Measurements from ENCODE around the gene KCNAB3. TPM values are rescaled to one million over a fixed set of nuclear protein-coding genes. Genes with fewer than 3 reads are reported as not detected.
A peak's percentile ranks its signal among the peaks of the same experiment; 100 is the strongest.

Gene KCNAB3
- total RNA-seq, 1 donor from 2014 or later = 9.7 TPM

DNA sequence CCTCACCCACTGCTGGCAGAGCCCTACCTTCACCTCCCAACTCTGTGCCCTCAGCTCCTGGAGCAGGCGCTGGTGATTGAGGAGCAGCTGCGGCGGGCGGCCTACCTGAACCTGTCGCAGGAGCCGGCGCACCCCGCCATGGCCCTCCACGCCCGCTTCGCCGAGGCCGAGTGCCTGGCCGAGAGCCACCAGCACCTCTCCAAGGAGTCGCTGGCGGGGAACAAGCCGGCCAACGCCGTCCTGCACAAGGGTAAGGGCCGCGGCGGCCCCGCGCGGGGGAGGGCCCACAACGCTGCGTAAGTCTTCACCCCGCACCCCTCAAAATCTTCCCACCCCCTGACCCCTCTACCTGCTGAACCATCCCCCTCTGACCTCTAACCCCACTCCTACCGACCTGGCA lies 20.6 kb downstream of the KCNAB3 start:
- no peaks in the 10 kb centered on the region for H3K9me3 Mint-ChIP-seq
- H3K27me3 Mint-ChIP-seq = no peaks in the 10 kb centered on the region
- DNase-seq = no peak
- peaks cover 12% of the 10 kb centered on the region for H3K4me1 Mint-ChIP-seq
- no peak overlapping the region for H3K4me3 Mint-ChIP-seq
- no peak overlapping the region for H3K27ac Mint-ChIP-seq
- H3K36me3 Mint-ChIP-seq (ENCODE audit: low read depth) = peaks cover 75% of the 10 kb centered on the region
- intact Hi-C loops (cut with micrococcal nuclease) = no loop called here

DNA sequence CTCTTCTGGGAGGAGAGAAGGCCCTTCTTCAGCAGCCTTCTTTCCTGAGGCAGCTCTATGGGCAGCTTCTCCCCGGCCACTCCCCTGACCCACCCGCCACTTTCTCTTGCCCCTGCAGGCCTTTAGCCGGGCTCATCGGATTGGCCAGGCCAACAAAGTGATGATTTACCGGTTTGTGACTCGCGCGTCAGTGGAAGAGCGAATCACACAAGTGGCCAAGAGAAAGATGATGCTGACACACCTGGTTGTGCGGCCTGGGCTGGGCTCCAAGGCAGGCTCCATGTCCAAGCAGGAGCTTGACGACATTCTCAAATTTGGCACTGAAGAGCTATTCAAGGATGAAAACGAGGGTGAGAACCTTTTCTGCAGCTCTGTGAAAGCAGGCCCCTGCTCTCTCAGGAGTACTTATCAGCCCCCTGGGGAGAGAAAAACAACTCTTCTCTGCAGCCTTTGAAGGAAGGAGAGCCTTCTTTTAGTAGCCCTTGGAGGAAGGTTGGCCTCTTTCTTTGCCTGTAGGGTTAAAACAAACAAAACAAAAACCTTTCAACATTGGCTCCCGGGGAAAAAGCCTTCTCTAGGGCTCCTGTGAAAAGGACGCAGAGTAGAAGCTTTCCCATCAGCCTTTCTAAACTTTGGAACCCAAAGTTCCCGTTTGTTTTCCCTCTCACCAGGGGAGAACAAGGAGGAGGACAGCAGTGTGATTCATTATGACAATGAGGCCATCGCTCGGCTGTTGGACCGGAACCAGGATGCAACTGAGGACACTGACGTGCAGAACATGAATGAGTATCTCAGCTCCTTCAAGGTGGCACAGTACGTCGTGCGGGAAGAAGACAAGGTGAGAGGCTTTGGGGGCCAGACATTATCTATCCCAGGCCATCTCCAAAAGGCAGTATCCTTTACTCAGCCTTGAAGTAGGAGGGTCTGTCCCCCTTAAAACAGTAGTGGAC lies 26.2 kb downstream of the KCNAB3 start:
- Mint-ChIP-seq H3K27me3 (no peaks in the 10 kb centered on the region), H3K4me1 (peaks cover 2% of the 10 kb centered on the region), H3K27ac (no peak overlapping the region), H3K36me3 (ENCODE audit: low read depth) (peaks cover 84% of the 10 kb centered on the region), H3K9me3 (no peaks in the 10 kb centered on the region), H3K4me3 (no peak overlapping the region)
- DNase-seq = no peak
- intact Hi-C loops (cut with micrococcal nuclease) = no loop called here

DNA sequence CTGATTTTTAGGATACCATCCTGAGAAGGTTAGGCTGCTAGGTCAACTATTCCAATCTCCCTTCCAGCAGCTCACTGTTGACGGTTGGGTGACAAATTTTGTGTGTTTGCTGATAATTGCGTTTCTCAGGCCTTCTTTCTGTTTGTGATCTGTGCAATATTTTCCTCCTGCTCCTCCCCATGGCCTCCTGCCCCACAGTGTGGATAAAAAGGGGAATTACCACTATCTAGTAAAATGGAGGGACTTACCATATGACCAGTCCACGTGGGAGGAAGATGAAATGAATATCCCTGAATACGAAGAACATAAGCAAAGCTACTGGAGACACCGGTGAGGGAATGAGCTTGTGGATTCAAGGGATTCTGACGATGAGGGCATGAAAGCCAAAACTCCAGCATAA lies 31.9 kb downstream of the KCNAB3 start:
- peaks cover 80% of the 10 kb centered on the region for H3K36me3 Mint-ChIP-seq (ENCODE audit: low read depth)
- H3K27me3 Mint-ChIP-seq = no peaks in the 10 kb centered on the region
- no peak for DNase-seq
- intact Hi-C loops (cut with micrococcal nuclease) = no loop called here
- no peaks in the 10 kb centered on the region for H3K9me3 Mint-ChIP-seq
- peak overlapping the region; percentile 81 for H3K27ac Mint-ChIP-seq
- peaks cover 18% of the 10 kb centered on the region for H3K4me1 Mint-ChIP-seq
- H3K4me3 Mint-ChIP-seq = no peak overlapping the region

DNA sequence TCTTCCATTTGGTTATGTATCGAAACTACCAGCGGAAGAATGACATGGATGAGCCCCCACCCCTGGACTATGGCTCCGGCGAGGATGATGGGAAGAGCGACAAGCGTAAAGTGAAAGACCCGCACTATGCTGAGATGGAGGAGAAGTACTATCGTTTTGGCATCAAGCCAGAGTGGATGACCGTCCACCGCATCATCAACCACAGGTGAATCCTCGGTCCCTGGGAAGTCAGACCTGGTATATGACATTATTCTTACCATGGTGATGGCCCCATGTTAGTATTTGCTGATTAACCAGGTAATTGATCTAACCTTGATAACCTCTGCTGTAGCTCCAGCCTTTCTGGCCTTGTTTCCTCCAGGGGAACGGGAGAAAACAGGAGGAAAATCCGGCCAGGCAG lies 32.6 kb downstream of the KCNAB3 start:
- Mint-ChIP-seq H3K4me3 (no peak overlapping the region), H3K9me3 (no peaks in the 10 kb centered on the region), H3K4me1 (peaks cover 19% of the 10 kb centered on the region), H3K36me3 (ENCODE audit: low read depth) (peaks cover 78% of the 10 kb centered on the region), H3K27ac (peak overlapping the region; percentile 2), H3K27me3 (no peaks in the 10 kb centered on the region)
- intact Hi-C loops (cut with micrococcal nuclease) = no loop called here
- DNase-seq = no peak

DNA sequence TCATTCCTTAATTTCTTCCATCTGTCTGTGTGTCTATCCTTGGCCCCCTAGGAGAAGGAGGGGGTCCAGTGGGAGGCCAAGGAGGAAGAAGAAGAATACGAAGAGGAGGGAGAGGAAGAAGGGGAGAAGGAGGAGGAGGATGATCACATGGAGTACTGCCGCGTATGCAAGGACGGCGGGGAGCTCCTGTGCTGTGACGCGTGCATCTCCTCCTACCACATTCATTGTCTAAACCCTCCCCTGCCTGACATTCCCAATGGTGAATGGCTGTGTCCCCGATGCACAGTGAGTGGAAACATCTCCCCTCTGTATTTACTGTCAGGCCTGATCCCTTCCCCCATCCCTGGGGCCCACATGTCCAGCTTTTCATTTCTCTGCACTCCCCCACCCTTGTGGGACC lies 34.8 kb downstream of the KCNAB3 start:
- intact Hi-C loops (cut with micrococcal nuclease) = no loop called here
- Mint-ChIP-seq H3K36me3 (ENCODE audit: low read depth) (peaks cover 77% of the 10 kb centered on the region), H3K27me3 (no peaks in the 10 kb centered on the region), H3K27ac (peak overlapping the region; percentile 6), H3K4me3 (no peak overlapping the region), H3K9me3 (no peaks in the 10 kb centered on the region), H3K4me1 (peaks cover 23% of the 10 kb centered on the region)
- no peak for DNase-seq

DNA sequence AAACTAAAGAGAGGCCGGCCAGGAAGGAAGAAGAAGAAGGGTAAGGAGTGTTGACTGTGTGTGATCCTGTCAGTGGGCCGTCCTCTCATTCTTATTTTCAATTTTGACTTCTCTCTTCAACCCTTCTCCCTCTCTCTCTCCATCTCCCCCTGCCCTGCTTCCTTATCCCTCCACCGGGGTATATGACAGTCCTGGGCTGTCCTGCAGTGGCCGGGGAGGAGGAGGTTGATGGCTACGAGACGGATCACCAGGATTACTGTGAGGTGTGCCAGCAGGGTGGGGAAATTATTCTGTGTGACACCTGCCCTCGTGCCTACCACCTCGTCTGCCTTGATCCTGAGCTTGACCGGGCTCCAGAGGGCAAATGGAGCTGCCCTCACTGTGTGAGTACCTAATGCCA lies 35.4 kb downstream of the KCNAB3 start:
- H3K4me1 Mint-ChIP-seq = peaks cover 23% of the 10 kb centered on the region
- no peaks in the 10 kb centered on the region for H3K27me3 Mint-ChIP-seq
- H3K36me3 Mint-ChIP-seq (ENCODE audit: low read depth) = peaks cover 74% of the 10 kb centered on the region
- H3K4me3 Mint-ChIP-seq = no peak overlapping the region
- intact Hi-C loops (cut with micrococcal nuclease) = no loop called here
- no peak for DNase-seq
- no peak overlapping the region for H3K27ac Mint-ChIP-seq
- H3K9me3 Mint-ChIP-seq = no peaks in the 10 kb centered on the region

DNA sequence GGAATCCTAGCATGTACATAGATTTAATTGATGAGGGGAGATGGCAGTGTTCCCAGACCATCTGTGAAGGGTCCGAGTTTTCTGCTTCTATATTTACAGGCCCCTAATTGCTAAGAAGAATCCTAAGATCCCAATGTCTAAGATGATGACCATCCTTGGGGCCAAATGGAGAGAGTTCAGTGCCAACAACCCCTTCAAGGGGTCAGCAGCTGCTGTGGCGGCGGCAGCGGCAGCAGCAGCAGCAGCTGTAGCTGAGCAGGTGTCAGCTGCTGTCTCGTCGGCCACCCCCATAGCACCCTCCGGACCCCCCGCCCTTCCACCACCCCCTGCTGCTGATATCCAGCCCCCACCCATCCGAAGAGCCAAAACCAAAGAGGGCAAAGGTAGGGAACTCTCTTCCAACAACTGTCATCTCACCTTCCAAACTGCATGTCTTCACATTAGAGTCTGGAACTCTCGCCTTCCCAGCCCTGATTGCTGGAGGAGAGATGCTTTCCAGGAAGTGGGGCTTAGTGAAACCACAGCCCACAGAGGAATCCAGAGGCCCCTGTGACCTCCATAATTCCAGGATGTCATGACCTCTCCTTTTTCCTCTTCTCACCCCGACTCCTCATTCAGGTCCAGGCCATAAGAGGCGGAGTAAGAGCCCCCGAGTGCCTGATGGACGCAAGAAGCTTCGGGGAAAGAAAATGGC lies 36.3 kb downstream of the KCNAB3 start:
- peaks cover 66% of the 10 kb centered on the region for H3K36me3 Mint-ChIP-seq (ENCODE audit: low read depth)
- H3K4me3 Mint-ChIP-seq = no peak overlapping the region
- no peaks in the 10 kb centered on the region for H3K9me3 Mint-ChIP-seq
- H3K4me1 Mint-ChIP-seq = peaks cover 23% of the 10 kb centered on the region
- H3K27me3 Mint-ChIP-seq = no peaks in the 10 kb centered on the region
- intact Hi-C loops (cut with micrococcal nuclease) = no loop called here
- DNase-seq = no peak
- H3K27ac Mint-ChIP-seq = no peak overlapping the region

DNA sequence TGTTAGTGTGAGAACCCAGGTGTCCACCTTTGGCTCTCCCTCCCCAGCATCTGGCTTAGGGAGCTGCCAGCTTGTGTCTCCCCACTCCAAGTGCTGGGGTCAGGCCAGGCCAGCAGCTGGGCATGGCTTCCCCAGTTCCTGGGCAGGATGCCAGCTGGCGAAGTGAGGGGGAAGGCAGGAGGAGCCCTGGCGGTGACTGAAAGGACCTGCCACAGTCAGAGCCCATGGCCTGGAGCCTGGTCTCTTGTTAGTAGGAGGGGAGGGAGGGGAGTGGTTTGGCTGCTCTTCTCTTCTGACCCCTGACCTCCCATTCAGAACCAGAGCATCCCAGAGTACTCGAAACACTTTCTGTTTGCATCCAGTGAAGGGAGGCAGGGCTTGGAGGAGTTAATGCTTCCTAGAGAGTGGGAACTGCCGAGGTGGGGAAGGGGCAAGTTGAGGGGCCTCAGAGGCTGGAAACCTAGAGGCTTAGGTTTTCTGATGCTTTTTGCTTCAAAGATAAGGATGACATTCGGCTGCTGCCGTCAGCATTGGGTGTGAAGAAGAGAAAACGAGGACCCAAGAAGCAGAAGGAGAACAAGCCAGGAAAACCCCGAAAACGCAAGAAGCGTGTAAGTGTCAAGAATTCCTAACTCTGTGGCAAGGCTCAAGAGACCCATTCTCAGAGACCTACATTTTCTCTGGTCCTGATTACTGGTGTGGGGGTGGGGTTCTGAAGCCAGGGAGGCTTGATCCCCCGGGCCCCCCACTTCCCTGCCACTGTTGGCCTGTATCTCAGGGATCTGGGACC lies 40.3 kb downstream of the KCNAB3 start:
- intact Hi-C loops (cut with micrococcal nuclease) = loop anchor here (5.0 kb wide), 2 partner anchors 43 to 202 kb away; partner anchors contain the start of genes CNTROB, TP53, TRAPPC1 and WRAP53
- peaks cover 38% of the 10 kb centered on the region for H3K36me3 Mint-ChIP-seq (ENCODE audit: low read depth)

DNA sequence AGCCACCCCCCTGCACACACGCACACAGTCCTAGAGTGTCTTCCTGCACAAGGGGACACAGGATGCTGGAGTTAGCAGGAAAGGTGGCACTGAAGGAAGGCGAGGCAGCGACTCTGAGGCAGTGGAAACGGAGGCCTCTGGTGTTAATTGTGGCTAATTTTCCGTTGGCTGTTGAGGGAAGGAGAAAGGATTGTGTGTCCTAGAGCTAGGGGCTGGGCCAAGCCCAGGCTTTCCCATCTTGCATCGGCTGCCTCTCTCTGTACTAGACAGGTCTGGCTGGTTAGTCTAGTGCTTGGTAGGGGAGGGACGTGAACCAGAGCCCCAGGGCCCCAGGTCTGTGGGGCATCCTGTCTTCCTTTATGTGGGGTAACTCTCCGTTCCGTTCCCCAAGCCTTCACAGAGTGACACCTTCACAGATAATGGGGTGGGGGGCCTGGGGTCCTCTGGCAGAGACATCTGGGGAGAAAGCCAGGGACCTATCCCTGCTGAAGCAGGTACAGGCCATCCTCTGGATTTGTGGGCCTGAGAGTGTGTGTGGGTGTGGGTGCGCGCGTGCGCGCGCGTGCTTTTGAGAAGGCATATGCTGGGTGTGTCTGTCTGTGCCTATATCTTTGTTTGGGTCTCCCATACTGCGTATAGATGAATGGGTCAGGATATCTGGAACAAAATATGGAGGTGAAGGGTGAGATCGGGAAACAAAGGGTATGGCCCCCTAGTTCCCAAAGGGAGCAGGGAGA lies 41.3 kb downstream of the KCNAB3 start, which contains the start of gene CHD3:
TSS of gene CHD3 (plus strand) at position 606 of the 737 bp plus-strand sequence. CDS start 212 bp downstream, outside the sequence.
- Mint-ChIP-seq H3K9me3 (no peaks in the 10 kb centered on the region), H3K4me1 (peaks cover 9% of the 10 kb centered on the region), H3K4me3 (no peak within 1 kb of the TSS), H3K27ac (peak within 1 kb of the TSS; percentile 47), H3K36me3 (ENCODE audit: low read depth) (peaks cover 29% of the 10 kb centered on the region), H3K27me3 (no peaks in the 10 kb centered on the region)
- intact Hi-C loops (cut with micrococcal nuclease) = loop anchor here (5.0 kb wide), 2 partner anchors 44 to 201 kb away; partner anchors contain the start of genes CNTROB, TP53, TRAPPC1 and WRAP53
- DNase-seq = peak; percentile 83

More for the DNA sequence above, 40.3 kb downstream of the KCNAB3 start:
- Mint-ChIP-seq H3K4me1 (peaks cover 9% of the 10 kb centered on the region), H3K27ac (peak overlapping the region; percentile 47), H3K9me3 (no peaks in the 10 kb centered on the region), H3K4me3 (no peak overlapping the region), H3K27me3 (no peaks in the 10 kb centered on the region)
- peak; percentile 67 for DNase-seq

DNA sequence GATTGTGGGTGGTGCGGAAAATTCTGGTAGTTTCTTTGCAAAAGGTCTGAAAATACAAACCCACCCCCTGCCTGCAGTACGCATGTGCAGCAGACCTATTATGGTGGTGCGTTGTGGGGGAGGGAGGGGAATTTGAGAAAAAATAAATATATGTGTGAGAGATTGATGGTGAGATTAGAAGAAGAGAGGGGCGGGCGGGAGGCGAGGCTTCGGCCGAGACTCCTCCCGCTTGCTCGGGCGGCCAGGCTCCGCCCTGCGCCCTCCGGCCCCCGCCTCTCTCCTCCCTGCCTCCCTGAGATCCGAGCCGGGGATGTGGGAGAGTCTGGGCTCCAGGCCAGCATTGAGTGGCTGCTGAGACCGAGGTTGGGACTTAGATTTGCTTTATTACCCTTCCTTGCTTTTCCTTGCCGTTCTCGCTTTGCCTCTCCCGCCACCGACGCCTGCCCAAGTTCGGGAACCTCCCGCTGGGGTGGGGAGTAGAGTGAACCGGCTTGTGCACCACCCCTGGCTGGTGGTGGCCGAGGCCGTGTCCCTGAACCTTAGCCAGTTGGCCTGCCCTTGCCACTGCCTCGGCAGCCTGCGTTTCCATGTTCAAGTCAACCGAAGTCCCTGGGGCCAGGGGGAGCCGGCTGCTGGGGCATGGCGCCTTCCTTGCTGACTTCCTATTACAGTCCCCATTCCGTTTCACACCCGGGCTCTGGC lies 42.0 kb downstream of the KCNAB3 start:
- DNase-seq = peak; percentile 95
- no peaks in the 10 kb centered on the region for H3K27me3 Mint-ChIP-seq
- H3K4me1 Mint-ChIP-seq = peaks cover 9% of the 10 kb centered on the region
- no peaks in the 10 kb centered on the region for H3K9me3 Mint-ChIP-seq
- H3K36me3 Mint-ChIP-seq (ENCODE audit: low read depth) = peaks cover 28% of the 10 kb centered on the region
- intact Hi-C loops (cut with micrococcal nuclease) = loop anchor here (1.0 to 5.0 kb wide), 5 partner anchors 28 to 200 kb away; partner anchors contain the start of genes CNTROB, NAA38, TP53 and TRAPPC1
- H3K27ac Mint-ChIP-seq = no peak overlapping the region
- H3K4me3 Mint-ChIP-seq = no peak overlapping the region

DNA sequence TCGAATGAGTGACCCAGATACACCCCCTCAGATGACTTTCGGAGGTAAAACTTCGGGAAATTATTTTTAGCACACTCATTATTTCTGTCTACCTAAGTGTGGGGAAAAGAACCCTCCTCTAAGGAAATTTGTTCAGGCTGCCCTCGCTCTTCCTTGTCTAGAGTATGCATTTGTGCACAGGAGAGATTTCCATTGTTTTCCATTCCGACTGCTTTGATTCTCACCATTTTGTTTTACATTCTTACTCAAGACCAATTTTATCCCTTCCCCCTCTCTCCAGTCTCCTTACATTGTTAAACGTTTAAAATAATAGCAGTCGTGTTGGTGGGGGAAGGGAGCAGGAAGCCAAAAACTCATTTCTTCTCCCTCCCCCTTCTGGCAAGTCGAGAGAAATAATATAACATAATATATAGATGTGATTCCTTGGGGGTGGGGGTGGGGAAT lies 42.6 kb downstream of the KCNAB3 start:
- H3K36me3 Mint-ChIP-seq (ENCODE audit: low read depth) = peaks cover 26% of the 10 kb centered on the region
- H3K4me3 Mint-ChIP-seq = no peak overlapping the region
- peaks cover 8% of the 10 kb centered on the region for H3K4me1 Mint-ChIP-seq
- H3K27ac Mint-ChIP-seq = no peak overlapping the region
- no peak for DNase-seq
- no peaks in the 10 kb centered on the region for H3K9me3 Mint-ChIP-seq
- no peaks in the 10 kb centered on the region for H3K27me3 Mint-ChIP-seq
- intact Hi-C loops (cut with micrococcal nuclease) = loop anchor here (1.0 to 5.0 kb wide), 5 partner anchors 28 to 200 kb away; partner anchors contain the start of genes CNTROB, NAA38, TP53 and TRAPPC1
